ENCODE results near the gene CGNL1.

CGNL1 gene

DNA sequence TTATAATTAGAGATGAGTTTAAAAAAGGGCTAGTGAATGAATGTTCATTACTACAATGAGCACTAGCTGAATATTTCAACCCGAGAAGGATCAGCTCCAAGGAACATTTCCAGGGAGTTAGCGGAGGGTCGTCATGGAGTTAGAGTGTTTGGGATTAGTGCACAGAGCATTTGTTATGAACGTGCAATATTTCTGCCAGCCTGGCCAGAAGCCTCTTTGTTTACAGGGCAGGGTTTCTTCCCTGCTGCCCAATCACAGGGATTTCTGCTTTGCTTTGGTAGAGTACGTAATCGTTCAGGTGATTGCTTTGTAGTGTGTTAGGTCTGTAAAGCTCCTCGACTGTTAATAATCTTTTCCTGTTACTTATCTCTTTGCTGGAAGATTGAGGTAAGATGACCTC, 5.9 kb downstream of the CGNL1 start:
- no peak for DNase-seq
- intact Hi-C loops (cut with DNase I), result no loop called here

DNA sequence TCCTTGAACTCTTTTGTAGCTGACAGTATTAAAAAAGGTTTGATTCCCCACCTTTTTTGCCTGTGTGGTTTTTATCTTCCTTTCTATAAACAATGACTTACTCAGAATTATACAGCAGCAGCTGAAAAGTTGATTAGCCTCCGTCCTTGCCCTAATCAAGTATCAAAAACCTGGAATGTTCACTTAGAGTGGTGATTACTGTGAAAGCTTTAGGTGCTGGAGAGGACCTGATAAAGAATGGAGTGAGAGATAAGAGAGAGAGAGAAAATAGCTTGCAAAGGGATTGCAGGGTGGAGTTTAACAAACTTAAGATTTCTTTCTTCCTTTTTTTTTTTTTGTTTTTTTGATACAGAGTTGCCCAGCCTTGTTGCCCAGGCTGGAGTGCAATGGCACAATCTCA, 6.7 kb downstream of the CGNL1 start:
- DNase-seq, result no peak
- intact Hi-C loops (cut with DNase I), result no loop called here

DNA sequence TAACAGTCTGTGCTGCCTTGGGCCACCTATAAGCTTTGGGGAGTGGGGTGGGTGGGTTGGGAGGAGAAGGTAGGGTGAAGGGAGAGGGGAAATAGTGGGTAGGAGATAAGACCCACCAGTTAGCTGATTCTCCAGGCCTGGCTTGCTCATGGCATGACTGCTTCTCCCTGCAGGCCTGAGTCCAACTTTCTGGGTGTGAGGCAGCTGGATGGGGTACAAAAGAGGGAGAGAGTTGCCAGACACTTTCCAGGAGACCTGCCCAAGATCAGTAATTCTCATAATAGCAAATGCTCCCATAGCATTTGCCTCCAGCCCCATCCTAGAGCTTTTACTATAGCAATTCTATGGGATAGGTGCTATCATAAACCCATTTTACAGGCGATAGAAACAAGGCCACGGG, 7.7 kb downstream of the CGNL1 start:
- intact Hi-C loops (cut with DNase I), result no loop called here
- no peak for DNase-seq

DNA sequence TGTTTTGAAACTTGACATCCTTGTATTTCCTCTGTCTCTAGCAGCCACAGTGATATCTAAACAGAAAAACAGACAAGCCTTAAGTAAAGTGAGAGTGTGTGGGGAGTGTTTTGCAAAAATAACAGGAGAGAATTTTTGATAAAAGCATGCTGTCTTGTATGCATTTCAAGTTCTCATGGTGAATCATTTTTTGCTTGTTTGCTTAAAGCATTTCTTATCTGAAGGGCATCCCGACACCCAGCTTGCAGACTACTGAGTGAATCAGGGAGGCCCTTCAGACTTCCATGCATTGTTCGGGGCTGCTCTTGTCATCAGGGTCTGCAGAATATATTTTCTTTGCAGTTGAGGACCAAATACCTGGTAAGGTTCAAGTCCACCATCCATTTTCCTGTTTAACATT, 8.5 kb downstream of the CGNL1 start:
- intact Hi-C loops (cut with DNase I), result no loop called here
- DNase-seq, result no peak

DNA sequence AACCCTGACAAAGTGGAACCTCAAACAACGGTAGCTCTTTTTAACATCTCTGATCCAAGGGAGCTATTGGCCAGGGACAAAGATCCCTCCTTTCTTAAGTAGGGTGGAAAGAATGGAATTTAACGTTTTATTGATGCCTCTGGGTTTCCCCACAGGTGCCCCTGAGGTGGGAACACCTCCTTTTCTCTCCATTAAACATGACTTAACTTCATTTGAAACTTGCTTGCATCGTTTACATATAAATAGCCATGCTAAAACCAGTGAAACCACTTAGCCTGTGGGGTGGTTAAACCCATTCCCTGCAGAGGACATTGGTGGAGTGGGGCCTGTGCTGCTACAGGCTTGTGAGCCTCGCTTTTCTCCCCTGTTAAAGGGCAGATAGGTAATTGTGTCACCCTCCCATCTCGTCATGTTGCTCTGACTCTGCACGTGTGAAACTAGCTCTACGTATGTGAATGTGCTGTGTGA, 9.7 kb downstream of the CGNL1 start:
- intact Hi-C loops (cut with DNase I), result no loop called here
- DNase-seq, result no peak

DNA sequence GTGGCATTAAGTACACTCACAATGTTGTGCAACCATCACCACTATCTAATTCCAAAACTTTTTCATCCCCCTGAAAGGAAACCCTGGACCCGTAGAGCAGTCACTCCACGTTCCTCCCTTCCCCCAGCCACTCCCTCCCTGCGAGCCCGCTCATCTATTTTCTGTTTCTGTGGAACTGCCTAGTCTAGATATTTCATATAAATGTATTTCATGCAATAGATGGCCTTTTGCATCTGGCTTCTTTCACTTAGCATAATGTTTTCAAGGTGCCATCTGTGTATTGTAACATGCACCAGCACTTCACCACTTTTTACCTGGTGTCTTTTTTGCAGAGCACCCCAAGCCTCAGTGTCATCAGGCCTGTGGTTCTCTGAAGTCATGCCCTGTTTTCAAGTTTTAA, 10.7 kb downstream of the CGNL1 start:
- DNase-seq, result no peak
- intact Hi-C loops (cut with DNase I), result no loop called here

DNA sequence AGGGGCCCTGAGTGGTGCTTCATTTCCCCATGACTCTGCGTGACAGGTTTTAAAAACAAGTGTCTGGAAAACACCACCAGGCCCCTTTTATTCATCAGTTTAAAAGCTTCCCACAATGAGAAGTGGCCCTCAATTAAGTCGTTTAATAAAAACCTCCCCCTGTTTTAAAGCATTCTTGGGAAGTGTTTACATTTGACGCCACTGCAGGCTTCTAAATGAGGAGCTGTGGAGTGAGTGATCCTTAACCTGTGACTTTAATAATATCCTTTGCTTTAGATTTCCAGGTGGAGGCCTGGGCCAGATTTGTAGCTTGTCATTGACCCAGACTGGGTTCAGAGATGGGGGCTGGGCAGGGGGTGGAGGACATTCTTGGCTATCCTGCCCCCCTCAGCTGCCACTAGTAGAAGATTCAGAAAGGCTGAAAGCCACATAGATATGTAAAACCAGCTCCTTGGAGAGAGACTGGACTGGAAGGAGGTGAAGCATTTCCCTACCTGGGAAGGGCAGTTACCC, 11.3 kb downstream of the CGNL1 start:
- intact Hi-C loops (cut with DNase I), result no loop called here
- DNase-seq, result no peak

DNA sequence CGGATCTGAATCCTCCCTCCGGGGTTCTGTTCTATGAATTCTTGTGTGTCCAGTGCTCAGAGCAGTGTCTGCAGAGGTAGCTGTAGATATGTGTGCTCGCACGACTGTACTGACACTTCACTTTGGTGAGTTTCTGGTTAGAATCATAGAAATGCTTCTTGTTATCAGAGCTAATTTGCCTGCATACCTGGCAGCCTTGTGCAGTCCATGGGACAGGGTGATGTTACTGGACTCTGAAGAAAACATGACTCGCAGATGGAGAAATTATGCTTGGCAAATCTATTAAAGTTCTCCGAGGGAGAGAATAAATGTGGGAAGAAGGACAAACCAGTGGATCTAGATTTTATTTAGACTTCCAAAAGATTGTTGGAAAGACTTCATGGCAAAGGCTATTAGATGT, 12.2 kb downstream of the CGNL1 start:
- no peak for DNase-seq
- intact Hi-C loops (cut with DNase I), result no loop called here

DNA sequence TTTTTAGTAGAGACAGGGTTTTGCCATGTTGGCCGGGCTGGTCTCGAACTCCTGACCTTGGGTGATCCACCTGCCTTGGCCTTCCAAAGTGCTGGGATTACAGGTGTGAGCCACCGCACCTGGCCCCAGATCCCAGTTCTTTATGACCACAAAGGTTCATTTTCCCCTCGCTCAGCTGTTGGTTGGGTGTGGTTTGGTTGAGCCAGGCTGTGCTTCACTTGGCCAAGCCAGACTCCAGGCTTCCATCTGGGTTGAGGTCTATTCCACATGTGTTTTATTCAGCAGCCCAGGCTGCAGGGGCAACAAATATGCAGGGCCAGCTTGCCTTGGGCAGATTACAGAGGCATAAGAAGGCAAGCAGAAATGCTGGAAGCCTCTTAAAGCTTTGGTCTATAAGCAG, 13.7 kb downstream of the CGNL1 start:
- intact Hi-C loops (cut with DNase I), result no loop called here
- no peak for DNase-seq

DNA sequence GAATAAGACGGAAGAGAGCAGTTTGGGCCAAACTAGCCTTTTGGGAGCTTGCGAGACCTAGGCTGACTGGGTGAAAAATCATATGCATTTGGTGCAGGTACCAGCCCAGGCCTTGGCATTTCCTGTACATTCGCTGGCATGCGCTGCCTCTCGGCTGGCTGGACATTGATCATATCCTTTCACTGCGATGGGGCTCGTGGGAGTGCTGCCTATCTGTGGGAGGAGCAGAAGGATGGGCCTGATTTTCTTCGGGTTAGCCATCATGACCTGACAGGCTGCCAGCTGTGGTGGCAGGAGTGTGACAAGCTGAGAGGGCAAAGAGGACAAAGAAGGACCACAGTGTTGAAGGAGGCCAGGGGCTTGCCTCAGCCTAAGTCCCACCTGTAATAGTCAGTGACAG, 14.3 kb downstream of the CGNL1 start:
- DNase-seq, result no peak
- intact Hi-C loops (cut with DNase I), result no loop called here

DNA sequence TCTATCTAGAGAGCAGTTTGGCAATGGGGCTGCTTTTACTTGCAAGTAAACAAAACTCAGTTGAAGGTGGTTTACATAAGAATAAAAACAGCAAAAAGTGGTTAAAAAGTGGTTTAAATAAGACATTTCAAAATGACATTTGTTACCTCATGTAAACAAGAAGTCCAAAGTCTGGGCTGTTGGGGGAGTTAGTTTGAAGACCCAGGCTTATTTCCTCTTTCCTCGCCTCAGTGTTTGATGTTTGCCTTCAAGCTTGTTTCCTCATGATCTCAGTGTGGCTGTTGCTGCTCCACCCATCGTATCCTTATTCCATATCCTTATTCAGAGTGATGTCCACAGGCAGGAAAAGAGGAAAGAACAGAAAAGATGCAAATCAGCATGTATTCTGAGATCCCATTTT, 15.2 kb downstream of the CGNL1 start:
- intact Hi-C loops (cut with DNase I), result no loop called here
- no peak for DNase-seq

DNA sequence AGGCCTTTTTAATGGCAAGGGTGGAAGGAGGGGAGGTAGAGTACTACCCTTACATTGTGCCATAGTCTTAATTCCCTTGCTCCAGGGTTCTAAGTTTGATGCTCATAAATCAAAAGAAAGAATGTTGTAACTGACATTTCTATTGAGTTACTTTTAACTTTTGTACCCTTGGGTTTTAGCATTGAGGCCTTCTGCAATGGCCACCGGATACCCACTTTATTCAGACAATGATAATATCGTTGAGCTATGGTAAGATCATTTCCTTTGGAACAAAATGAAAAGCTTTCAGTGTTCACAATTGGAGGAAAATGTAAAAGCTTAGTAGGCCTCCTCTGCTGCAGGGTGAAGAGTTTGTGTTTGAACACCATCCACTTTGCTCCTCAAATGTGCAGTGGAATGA, 16.8 kb downstream of the CGNL1 start:
- DNase-seq, result no peak
- intact Hi-C loops (cut with DNase I), result no loop called here

DNA sequence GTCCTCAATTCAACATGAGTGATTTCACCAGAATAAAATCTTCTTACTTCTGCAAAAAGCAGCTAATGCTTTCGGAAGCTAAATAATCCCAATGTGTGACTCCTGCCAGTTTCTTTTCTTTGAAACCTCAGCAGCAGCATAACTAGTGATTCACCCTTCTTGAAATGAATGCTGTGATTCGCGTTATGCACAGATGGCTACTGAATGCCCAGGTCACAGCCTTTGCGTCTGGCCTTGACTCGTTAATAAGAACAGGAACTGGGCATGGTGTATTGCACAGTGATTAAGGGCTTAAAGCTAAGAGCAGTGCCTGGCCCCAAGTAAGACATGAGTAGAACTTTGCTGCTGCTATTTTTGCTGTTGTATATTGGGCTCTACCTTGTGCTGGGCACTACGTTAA, 19.0 kb downstream of the CGNL1 start:
- no peak for DNase-seq
- intact Hi-C loops (cut with DNase I), result no loop called here

DNA sequence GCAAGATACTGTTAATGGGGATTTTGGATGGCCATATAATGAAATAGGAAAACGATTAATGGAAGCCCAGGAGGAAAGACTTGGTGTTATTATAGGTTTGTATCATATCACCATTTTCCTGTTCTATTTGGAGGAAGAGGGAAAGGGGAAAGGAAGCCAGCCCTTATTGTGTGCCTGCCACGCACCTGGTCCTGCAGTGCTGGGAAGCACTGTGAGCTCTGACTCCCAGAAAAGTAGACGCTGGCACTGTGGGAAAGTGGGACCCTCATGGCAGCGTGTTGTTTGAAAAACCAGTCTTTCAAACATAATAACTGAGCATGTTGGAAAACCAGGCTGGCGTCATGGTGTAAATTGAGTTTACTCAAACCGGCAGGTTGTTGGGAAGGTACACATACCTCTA, 22.0 kb downstream of the CGNL1 start:
- intact Hi-C loops (cut with DNase I), result no loop called here
- DNase-seq, result no peak

DNA sequence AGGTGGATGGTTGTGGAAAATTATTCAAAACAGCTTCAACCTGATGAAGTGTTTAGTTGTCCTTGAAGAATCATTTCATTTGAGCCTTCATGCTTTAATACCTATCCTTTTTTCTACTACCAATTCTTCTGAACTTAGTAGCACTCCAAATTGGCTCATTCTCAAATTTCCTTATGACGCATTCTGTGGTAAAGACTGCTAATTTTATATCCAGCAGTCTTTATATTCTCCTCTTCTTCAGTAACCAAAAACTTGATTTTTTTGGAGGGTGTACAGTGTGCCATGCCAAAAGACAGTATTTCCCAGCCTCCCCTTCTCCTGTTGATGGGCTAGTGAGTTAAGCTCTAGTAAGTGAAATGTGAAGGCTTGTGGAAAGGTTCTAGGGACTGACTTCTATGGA, 25.2 kb downstream of the CGNL1 start:
- intact Hi-C loops (cut with DNase I), result no loop called here
- no peak for DNase-seq

DNA sequence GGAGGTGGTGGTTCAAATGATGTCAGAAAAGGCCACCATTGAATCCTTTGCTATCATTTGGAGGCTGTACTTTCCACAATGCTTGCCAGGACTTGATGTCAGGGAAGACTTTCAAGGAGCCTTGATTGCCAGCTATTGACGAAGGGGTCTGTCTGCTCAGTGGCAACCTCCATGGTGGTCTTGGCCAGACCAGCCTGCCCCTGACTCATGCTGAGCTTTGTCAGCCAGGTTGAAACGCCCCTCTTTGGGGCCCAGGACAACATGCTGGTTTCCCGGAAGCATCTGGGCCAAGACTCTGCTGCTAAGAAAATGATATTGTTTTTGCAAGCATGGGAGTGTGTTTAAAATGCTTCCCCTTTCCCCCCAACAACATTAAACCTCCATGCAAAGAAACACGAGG, 26.7 kb downstream of the CGNL1 start:
- no peak for DNase-seq
- intact Hi-C loops (cut with DNase I), result no loop called here

DNA sequence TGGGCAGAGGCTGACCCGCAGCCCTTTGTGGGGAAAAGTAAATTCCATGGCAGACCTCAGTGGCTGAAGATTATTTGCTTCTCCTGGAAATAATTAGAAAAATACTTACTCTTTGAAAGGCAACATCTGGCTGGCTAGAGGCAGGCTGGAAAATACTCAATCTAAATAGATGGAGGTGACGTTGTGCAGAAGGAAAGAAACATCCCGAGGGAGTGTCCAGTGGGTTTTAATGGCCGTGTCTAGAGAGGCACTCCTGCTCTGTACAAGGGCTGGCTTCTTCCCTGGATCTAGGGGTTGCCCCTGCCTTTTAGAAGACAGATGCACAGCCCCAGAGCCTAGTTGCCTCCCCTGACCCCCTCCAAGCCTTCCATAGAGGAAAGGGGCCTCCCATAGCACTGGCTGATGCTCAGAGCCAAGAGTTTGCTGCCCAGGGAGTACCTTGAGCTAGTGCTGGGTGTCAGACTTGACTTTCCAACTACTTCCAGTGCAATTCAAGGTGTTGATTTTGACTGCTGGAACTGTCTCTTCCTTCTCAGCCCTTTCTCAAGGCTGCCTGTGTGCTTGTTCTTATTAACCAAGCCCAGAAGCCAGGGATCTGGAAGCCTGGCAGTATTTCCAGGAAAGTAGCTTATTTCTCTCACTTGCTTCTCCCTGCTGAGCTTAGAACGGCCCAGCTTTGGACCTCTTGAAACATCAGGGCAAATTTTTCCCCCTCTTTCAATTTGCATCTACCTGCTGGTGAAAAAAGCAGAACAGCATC, 27.4 kb downstream of the CGNL1 start:
- intact Hi-C loops (cut with DNase I), result no loop called here
- no peak for DNase-seq

DNA sequence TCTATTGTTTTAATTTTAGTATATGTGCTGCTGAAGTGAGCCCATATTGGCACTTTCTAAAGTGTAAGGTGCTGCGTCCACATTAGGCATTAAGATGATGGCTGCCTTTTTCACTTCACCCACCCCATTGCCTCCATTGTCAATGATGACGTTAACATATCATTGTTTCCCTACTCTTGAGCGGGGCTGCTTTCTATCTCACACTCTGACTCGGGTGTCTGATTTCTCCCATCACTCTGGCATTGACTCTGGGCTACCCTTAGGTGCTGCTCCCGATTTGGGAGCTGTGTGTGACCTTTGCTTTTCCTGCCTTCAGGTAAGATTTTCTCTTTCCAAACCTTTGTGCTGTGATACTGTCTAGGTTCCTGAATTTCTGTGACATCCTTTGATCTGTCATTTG, 28.8 kb downstream of the CGNL1 start:
- intact Hi-C loops (cut with DNase I), result no loop called here

DNA sequence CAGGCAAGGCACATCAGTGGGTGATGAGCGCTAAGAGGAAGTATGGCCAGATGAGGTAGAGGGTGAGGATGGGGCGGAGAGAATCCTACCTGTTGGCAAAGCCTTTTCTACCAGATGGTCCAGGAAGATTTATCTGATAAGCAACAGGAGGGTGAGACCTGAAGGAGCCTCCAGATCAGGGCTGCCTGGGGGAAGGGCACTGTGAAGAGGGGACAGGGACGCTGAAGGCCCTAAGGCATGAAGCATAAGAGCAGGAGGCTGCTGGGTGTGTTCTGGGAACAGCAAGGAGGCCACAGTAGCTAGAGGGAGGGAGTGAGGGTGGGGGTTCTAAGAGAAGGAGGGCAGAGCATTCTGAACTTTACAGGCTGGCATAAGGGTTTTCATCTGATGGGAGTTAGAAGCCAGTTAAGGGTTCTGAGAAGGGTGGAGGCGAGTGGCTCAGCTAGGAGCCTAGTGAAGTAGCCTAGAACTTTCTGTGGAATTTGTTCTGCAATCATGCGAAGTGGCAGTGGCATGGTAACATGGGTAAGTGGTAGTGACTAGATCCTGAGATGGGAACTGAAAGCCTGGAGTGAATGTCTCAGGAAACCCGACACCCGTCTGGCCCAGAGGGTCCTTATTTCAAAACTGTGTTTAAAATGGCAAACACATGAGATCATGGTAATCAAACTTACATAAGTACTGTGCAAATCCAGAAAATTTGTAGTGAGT, 29.9 kb downstream of the CGNL1 start:
- intact Hi-C loops (cut with DNase I), result no loop called here
- DNase-seq, result no peak

More for the DNA sequence above, 28.8 kb downstream of the CGNL1 start:
- no peak for DNase-seq

DNA sequence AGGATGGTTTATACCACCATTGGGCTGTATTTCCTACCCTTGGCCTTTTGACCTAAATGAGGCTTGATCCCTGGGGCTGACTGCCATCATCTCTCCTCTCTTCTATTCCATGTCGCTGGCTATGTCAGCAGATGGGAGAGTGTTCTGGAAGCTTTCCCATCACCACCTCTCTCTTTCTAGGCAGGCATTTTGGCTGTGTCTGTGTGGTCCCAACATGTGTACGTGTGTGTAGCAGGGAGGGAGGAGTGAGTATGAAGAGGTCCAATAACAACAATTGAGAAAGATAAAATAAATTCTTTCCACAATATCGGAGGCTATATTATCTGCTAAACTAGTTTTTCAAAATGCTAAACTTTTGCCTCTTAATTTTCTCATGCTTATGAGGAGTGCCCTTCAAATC, 34.1 kb downstream of the CGNL1 start:
- DNase-seq, result no peak
- intact Hi-C loops (cut with DNase I), result no loop called here

DNA sequence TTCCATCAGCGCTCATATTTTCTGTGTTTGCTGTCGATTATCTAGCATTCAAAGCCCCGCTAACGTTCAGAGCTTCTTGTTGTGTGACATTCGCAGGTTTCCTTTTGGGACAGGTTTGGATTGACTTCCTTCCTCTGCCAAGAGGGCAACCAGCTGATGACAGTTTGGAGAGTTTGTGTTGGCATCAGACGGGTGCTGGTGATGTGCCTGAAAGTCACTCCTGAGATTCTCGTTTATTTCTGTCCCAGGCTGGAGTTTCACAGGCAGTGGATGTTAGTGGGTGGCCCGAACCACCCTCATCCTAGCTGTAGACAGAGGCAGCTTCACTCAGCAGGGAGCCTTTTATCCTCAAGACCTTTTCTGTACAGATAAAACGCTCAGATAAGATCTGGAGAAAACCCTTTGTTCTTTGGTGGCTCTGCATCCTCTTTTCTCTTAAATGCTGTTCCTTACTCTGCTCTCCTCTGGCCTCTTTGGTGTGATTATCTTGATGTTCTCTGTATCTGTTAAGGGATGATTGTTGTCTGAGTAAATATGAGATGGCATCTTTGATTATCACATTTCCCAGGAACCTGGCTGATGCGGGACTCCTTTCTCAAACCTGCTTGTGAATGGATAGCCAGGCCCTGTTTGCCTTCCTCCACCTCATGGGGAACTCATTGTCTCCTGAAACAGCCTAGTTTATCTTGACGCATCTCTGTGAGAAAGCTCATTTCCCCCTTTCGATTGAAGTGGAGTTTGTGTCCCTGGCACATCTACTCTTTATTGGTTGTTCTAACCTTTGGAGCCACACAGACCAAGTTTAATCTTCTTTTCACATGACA, 35.9 kb downstream of the CGNL1 start:
- intact Hi-C loops (cut with DNase I), result no loop called here
- DNase-seq, result no peak
